HG03378 (cell line): ENCODE data around the gene WDR93.

Experiments
- ATAC-seq: cut with Tn5 transposase; IDR thresholded peaks from one replicate; pipeline ENCODE4 v1.9.1; 2021; ENCODE audit warnings: mild to moderate bottlenecking, moderate library complexity; ENCODE audit not compliant: unreplicated experiment

The WDR93 gene

DNA sequence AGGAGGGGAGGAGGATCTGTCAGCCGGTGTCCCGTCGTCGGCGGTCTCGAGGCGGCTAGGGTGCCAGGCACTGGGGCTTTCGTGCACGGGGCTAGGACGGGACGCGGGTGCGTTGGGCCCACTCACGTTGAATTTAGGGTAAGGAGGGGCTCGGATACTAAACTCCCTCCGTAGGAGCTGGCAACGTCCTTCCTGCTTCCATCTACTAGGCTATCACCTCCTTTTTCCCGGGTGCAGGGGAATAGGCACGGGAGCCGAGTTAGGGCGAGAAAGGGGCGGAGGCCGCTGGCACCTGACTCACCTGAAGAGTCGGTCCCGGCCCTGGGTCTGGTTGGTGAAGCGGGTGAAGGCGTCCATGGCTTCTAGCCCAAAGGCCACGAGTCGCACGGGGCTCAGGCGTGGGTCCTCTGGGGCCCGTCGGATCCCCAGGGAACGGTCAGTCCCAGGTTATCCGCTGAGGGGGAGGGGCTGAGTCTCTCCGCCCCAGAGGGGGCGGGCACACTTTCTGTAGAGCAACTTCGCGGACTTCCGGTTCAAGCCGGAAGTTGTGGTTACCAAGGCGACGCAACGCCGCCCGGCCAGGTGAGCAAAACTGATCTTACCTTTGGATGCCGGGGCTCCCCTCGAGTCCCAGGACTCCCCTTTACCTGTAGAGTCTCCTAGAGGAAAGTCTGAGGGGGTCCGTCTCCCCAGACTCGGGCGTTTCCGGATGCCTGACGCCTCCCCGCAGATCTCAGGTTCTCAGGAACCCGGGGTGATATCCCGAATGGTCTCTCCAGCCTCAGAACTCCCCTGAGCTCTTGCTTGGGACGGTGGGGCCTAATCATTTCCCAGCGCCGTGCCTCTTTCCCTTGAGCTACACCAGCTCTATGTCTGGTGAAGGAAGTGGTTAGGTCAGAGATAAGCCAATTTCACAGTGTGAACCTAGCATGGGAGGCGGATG, at the start of gene WDR93, which contains the start of gene PEX11A:
WDR93 (plus strand) TSS at position 536 of the 943 bp plus-strand sequence. CDS start 10,936 bp downstream, outside the sequence.
PEX11A (minus strand) TSS at position 479 of the 943 bp plus-strand sequence; CDS start at position 357, 122 bp downstream.
- ATAC-seq = peak; percentile 61

DNA sequence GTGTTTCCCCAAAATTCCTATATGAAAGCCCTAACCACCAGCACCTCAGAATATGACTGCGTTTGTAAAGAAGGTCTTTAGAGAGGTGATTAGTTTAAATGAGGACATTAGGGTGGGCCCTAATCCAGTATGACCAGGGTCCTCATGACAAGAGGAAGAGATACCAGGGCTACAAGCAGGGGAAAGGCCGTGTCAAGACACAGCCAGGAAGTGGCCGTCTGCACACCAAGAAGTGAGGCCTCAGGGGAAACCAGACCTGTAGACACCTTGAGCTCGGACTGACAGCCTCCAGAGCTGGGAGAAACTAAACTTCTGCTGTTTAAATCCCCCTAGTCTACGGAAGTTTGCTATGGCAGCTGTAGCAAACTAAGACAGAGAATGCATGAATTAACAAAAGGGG, 49.6 kb upstream of the WDR93 start:
- no peak for ATAC-seq

DNA sequence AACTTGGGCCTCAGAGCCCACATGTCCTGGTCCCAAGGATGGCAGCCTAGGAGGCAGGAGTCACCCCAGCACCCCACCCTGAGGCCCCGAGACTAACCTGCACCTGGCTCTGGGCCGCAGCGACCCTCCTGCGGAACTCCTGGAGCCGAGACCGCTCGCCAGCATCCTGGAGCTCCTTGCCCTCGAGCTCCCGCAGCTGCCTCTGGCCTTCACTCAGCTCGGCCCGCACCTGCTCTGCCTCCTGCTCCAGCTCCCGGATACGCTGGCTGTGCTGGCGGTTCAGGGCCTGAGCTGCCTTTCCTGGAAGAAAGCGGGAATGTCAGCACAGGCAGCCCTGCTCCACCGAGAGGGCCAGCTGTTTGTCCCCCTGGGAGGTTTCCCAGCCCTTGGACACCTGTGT, 48.5 kb upstream of the WDR93 start:
- no peak for ATAC-seq

DNA sequence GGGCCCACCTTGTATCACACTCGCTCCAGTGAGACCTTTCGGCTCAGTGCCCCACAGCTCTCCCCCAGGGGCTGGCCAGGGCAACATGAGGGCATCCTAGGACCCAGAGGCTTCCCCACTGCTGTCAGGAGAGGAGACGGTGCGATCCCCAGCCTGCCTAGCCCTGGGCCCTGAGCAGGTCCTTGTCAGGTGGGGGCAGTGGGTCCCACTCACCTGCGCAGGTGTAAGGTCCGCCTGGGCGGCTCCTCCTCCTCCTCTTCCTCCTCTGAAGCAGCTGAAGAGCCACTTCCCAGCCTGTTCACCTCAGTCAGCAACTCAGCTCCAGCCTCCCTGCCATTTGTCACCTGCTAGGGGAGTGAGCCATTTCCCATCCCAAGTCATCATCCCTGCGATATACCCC, 44.9 kb upstream of the WDR93 start:
- no peak for ATAC-seq

DNA sequence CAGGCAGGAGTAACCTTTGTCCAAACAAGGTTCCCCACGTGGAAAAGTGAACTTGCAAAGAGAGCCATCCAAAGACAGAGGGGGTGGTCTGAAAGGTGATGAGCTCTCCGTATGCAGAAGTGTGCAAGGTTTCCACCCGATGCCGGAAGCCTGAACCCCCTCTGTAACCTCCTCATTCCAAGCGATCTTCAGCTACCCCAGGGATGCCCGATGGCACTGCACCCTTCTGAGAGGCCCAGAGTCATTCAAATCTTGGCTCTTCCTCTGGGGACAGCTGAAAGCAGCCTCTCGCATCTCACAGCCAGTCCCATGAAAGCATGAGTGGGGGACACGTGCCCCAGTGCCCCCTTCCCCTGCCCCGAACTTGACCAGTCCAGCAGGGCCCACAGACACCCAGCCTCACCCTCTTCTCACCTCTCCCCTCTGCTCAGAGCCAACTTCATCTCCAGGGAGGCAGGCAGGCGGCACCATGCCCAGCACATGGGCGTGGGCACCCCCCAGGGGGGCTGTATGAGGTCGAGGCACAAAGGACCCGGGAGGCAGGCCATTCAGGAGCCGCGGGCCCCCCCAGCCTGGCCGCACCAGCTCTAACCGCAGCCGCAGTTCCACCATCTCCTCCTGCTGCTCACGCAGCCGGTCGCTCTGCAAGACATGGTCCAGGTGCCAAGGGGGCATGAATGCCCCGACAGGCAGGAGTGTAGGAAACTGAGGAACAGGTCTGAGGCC, 44.0 kb upstream of the WDR93 start:
- no peak for ATAC-seq

DNA sequence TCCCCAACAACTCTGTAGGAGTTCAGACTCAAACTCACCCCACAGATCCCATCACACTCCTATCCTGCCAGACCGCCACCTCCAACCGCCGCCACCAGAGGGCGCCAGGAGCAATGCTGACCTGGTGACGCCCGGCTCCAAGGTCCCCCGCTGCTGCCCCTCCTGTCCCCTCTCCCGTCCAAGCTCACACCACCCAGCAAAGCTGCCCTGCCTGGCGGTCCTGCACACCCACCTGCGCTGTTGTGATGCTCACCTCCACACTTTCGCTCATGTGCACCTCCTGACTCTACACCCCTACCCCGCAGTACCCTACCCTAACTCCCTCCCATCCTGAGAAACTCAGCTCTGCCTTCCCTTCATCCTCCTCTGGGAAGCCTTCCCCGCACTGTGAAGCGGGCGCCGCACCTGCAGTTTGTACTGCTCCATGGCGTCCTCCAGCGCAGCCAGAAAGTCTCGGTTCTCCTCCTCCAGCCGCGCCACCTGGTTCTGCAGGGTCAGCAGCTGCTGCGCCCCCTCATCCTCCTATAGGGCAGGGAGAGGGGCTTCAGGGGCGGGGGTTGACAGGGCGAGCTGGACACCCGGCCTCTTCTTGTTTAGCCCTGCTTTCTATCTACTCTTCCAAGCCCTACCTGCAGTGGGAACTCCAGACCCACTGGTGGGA, 43.3 kb upstream of the WDR93 start:
- ATAC-seq = no peak

DNA sequence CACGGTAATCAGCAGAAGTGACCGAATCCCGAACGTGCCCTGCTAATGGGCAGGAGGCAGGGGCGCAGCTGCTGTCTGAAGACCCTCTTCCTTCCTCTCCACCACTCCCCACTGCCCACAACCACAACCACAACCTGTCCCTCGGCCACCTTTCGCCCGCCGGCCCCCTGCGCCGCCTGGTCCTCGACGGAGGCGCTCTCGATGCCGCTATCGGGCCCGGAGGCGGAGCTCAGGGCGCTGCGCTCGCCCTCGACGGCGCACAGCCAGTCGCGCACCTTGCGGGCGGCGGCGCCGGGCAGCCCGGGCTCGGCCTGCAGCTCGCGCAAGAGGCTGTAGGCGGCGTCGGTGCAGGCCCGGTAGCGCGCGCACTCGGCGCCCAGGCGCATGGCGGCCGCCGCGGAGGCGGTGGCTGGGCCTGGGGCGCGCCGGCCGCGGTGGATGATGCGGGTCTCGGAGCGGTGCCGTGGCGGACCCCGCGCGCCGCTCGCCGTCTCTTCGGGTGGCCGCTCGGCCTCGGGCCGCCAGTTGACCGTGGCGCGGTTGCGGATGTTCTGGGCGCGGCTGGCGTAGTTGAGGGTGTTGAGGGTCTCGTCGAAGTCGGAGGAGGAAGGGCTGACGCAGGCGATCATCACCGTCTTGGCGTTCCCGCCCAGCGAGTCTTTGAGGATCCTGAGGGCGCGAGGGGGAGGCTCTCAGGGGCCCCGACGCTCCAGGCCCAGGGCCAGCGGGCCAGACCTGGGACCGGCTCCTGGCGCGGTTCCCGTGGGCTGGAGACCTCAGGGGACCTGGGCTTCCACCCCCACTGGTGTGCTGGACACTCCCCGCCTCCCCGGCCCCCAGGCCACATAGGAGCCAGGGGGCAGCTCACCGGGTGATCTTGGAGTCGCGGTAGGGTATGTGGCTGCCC, 42.3 kb upstream of the WDR93 start:
- no peak for ATAC-seq

DNA sequence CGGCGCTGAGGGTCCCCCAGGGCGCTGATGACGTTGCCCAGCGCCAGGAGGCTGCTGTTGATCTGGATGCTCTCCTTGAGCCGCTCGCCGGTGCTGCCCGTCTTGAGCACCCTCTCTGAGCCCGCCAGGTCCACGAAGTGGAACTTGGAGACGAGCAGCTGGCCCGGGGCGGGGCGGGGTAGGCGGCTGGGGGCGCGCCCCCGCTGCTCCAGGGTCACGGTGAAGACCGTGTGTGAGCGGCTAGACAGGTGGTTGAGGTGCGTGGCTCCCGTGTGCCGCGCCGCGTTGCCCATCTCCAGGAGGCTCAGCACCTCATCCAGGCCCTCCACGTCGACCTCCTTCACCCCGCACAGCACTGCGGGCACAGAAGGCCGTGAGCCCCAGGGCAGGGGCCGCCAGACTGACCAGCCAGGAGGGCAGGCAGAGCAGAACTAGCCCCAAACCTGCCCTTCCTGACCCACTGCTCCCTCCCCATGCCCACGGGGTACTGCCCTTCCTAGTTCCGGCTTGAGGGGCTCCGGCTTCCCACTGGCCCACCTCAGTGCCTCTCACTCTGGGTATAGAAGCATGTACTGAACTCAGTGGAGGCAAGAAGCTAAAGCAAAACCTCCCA, 41.5 kb upstream of the WDR93 start:
- ATAC-seq = no peak

DNA sequence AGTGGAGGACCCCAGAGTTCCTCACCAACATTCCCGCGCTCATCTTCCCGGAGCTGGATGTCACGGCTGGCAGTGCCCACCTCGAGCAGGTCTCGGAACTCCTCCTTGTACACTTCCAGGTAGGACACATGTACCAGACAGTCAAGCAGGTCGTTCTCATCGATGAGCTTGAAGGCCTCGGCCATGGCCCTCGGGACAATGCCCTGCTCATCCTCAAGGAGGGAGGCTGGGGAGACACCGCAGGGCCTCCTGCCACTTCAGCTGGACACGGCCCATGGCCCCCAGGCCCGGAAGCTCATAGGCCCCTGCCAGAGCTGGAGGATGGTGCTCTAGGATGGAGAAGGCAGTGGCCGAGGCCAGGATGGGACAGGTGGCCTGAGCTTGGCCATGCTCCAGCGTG, 40.9 kb upstream of the WDR93 start:
- no peak for ATAC-seq

DNA sequence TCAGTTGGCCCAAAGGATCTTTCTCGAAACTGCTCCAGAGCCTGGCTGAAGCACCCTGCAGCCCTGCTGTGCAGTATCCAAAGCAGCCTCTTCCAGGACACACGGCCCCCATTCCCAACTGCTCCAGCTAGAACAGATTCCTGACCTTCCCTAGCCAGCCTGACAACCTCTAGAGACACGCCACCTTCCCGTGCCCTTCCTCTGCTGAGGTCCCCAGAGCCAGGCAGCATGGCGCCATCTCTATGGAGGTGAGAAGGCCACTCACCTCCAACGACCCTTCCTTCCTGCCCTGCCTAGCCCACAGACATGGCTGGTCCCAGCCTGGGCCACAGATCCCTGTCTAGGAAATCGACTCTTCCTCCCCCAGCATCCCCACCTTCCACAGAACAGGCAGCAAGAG, 38.5 kb upstream of the WDR93 start:
- ATAC-seq = no peak

DNA sequence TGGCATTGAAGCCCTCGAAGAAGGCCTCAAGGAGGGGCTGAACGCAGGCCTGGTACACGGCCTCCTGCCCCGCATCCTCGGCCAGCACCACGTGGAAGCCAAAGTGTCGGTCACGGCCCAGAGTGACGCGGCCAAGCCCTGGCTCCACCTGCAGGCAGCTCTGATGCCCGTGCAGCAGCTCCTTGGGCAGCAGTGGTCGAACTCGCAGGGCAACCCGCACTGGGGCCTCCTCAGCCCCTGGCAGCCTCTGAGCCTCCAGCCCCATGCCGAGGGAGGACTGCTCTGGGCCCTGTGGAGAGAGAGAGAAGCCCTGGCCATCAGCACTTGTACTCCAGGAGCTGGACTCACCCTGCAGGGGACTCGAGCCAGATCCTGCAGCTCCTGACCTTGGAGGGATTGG, 37.9 kb upstream of the WDR93 start:
- no peak for ATAC-seq

DNA sequence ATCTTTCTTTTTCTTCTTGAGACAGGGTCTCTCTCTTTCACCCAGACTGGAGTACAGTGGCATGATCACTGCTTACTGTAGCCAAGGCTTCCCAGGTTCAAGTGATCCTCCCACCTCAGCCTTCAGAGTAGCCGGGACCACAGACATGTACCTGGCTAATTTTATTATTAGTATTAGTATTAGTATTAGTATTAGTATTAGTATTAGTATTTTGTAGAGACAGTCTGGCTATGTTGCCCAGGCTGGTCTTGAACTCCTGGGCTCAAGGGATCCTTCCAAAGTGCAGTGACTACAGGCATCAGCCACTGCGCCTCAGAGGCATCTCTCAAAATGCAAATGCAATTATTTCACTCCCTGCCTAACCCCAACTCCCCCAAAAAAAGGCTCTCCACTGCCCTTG, 37.0 kb upstream of the WDR93 start:
- ATAC-seq = no peak

DNA sequence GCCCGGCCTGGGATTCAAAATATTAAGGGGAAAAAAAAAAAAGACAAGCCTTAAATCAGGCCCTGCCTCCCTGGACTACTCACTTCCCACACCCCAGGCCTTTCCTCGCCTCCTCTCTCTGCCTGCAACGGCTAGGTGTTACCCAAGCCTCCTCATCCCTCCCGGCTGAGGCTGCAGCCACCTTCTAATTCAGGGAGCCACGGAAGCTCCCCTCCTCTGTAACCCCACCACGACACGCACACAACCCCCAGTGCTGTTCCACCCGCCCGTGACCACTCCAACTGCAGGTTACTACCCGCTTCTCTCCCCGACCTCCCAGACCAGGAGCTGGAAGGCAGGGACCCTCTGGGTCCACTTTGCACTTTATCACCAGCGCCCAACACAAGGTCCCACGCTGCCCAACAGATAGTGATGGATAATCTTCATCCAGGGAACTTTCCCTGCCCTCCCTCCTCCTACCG, 36.3 kb upstream of the WDR93 start:
- ATAC-seq = no peak

DNA sequence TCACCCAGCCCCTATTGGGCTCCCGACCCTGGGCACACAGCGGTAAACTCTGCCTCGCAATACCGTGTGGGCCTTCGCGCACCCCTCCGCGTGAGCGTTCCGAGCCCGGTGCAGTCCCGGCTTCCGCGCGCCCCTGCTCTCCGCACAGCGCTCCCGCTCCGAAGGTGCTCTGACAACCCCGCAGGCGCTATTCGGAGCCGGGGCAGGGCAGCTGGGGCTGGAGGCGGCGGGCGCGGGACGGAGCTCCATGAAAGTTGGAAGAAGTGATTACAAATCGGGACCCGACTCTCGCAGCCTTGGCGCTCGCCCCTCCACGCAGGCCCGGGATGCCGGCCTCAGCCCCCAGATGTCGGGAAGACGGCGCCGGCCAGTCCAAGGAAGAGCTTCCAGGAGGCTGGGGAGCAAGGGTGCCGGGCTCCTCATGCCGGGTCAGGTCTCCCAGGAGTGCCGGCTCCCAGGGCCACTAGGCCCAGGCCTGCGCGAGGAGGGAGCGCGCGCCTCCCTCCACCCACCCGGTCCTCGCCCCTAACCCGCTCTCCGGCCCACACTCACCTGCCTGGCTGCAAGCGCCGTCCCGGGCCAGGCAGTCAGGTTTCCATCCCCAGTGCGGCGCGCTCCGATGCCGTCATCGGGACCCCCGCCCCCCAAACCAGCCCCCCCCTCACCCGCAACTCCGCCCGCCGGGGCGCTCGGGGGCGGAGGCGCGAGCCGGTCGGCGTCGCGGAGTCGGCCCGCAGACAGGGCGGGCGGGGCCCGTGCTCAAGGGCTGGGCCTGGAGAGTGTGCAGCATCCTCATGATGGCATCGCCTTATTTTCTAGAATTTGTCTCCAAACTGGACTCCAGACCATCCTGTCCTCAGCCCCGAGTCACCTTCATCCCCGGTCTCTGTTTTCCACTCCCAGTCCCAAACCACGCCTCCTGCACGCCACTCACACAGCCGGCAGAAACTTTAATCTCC, 35.5 kb upstream of the WDR93 start, which contains the start of gene KIF7:
KIF7 (minus strand) TSS at position 621 of the 959 bp plus-strand sequence. CDS start 2,537 bp downstream, outside the sequence.
- ATAC-seq = no peak

DNA sequence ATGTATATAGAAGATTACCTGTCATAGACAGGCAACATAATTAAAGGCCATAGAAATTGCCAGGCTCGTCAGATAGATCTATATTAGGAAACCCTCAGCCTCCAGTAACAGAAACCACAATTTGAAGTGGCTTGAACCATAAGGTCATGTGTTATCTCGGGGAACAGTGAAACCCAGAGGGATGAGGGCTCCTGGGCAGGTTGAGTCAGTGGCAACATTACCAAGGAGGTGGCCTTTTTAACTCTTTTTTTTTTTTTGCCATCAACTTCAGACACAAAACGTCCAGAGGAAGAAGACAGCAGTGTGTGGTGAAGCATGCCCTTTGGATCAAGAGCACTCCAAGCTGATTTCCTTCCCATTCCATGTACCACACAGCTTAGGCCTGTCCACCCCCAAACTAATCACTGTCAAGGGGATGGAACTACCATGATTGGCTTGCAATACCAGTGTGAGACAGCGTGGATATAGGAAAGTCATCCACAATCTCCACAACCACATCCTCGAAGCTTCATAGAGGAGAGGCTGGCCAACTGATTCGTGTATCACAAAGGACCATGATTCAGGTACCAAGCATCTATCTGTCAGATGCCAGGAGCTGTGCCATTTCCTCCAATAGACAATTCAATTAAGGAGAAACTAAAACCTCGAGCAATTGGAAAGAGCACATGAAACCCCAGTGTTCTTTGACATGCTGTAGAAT, 34.3 kb upstream of the WDR93 start:
- no peak for ATAC-seq

DNA sequence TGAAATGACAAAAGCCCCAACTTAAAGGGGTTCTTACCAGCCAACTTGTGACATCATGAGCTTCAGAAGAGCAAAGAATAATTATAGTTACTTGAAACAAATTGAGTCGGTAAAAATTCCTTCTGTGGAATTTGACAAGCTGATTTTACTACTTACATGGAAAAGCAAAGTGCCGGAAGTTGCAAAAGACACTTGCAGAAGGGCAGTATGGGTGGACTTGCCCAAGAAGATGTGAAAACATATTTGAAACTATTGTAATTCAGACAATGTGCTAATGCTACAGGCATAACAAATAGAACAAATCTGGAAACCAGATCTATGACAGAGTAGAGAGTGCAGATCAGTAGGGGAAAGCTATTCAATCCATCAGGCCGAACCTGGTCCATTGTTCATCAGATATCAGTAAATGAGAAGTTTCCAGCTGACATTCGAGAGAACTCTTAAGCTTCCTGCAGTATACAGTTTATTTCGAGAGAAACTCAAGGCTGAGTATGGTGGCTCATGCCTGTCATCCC, 32.9 kb upstream of the WDR93 start:
- ATAC-seq = no peak

DNA sequence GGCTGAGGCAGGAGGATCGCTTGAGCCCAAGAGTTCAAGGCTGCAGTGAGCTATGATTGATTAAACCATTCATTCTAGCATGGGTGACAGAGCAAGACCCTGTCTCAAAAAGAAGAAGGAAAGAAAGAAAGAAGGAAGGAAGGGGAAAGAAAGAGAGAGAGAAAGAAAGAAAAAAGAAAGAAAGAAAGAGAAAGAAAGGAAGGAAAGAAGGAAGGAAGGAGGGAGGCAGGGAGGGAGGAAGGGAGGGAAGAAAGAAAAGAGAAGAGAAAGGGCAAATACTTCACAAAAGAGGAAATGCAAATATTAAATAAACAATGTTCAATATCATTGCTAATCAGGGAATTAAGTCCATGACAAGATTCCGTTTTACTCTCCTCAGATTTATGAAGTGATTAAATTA, 31.3 kb upstream of the WDR93 start:
- ATAC-seq = no peak

DNA sequence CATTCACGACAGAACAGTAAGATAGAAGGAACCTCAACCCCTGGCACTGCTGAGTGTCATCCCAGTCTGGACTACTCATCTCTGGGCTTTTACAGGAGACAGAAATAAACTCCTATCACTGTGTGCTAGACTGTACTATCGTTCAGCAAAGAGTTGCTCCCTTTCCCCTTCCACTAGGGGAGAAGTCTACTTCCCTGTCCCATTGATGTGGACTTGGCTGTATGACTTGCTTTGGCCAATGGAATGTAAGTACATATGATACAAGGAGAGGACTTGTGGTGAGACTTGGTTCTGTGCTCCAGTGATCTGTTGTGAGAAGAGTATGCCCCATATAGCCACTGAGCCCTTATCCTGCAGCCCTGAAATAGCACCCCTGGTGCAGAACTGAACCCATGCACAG, 30.1 kb upstream of the WDR93 start:
- no peak for ATAC-seq
